ENCODE measurements around the gene CENPS. TPM values are rescaled to one million over a fixed set of nuclear protein-coding genes. Genes with fewer than 3 reads are reported as not detected.

CENPS gene
- total and polyA plus RNA-seq, 9 of the 15 experiments (the other 6 are each of a cell fraction or from before 2014, with no cell fraction given): 10.2 to 36.0 (median 26.0) TPM

DNA sequence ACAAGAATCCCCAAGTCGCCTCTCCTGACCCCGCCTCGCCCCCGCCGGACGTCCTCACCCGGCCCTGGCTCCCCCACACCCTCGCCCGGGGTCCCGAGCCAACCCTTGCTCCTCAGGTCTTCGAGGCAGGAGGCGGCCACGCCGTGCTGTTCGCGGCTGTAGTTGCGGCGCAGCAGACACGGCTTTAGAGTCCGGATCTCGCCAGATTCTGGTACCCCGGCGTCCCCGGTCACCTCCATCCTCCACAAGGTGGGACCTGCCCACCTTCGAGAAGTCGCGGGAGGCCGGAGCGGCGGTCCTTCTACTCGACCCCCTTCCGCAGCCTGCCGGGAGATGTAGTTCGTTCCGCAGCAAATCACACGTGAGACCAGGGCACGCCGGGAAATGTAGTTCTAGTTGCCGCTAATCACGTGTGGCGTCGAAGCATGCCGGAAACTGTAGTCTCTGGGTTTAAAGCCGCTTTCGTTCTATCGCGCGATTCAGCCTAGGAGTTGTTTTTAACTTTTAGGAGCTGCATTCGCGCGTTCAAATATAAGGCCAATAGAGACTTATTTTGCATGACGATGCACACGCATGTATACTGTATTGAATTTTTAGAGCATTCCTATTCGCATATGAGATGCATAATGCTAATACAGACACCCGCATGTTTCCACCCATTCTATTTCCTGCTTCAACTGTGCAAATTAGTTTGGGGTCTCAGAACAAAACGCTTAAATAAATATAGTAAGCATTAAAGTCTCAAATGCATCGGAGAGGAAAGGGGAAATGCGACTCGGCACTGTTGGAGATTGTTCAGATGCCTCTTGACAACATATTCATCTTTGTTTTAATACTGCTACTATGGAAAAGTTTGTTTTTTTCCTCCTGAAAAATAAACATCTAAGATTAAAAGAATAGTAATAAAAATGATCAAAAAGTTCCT is 42.2 kb downstream of the CENPS start, which contains the start of gene DFFA (continued):
- TF ChIP-seq, protein P1, sequence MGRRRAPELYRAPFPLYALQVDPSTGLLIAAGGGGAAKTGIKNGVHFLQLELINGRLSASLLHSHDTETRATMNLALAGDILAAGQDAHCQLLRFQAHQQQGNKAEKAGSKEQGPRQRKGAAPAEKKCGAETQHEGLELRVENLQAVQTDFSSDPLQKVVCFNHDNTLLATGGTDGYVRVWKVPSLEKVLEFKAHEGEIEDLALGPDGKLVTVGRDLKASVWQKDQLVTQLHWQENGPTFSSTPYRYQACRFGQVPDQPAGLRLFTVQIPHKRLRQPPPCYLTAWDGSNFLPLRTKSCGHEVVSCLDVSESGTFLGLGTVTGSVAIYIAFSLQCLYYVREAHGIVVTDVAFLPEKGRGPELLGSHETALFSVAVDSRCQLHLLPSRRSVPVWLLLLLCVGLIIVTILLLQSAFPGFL (CRISPR knock-in tag; IDR thresholded peaks at IDR 0.05): peak; percentile 99; the same call in 1 of the 2 replicates
- TF ChIP-seq LCOR (CRISPR knock-in tag; IDR thresholded peaks at IDR 0.05): peak; percentile 97
- no peak for TF ChIP-seq MED1 (CRISPR knock-in tag; IDR thresholded peaks at IDR 0.05; ENCODE audit: borderline replicate concordance)
- TF ChIP-seq POLR2H (tag; IDR thresholded peaks at IDR 0.05; ENCODE audit: low read depth): peak; percentile 84
- TF ChIP-seq ZFPM2 (CRISPR knock-in tag; IDR thresholded peaks at IDR 0.05): no peak
- peak; percentile 45; the same call in 1 of the 2 replicates for TF ChIP-seq SIN3B (IDR thresholded peaks at IDR 0.05; ENCODE audit: low read depth)
- TF ChIP-seq SRSF1 (IDR thresholded peaks at IDR 0.05; ENCODE audit: low read depth, low read length): no peak
- TF ChIP-seq SMARCC2 (IDR thresholded peaks at IDR 0.05; ENCODE audit: low read depth): no peak; the same call in 1 of the 2 replicates
- no peak for TF ChIP-seq ZNF75A (CRISPR knock-in tag; IDR thresholded peaks at IDR 0.05)
- no peak for TF ChIP-seq BRCA1 (IDR thresholded peaks at IDR 0.05)
- TF ChIP-seq BRCA1 (CRISPR knock-in tag; IDR thresholded peaks at IDR 0.05): no peak
- TF ChIP-seq, protein P2, sequence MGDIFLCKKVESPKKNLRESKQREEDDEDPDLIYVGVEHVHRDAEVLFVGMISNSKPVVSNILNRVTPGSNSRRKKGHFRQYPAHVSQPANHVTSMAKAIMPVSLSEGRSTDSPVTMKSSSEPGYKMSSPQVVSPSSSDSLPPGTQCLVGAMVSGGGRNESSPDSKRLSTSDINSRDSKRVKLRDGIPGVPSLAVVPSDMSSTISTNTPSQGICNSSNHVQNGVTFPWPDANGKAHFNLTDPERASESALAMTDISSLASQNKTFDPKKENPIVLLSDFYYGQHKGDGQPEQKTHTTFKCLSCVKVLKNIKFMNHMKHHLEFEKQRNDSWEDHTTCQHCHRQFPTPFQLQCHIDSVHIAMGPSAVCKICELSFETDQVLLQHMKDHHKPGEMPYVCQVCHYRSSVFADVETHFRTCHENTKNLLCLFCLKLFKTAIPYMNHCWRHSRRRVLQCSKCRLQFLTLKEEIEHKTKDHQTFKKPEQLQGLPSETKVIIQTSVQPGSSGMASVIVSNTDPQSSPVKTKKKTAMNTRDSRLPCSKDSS (IDR thresholded peaks at IDR 0.05; ENCODE audit: low read depth, partially characterized antibody): no peak
- TF ChIP-seq, protein P3, sequence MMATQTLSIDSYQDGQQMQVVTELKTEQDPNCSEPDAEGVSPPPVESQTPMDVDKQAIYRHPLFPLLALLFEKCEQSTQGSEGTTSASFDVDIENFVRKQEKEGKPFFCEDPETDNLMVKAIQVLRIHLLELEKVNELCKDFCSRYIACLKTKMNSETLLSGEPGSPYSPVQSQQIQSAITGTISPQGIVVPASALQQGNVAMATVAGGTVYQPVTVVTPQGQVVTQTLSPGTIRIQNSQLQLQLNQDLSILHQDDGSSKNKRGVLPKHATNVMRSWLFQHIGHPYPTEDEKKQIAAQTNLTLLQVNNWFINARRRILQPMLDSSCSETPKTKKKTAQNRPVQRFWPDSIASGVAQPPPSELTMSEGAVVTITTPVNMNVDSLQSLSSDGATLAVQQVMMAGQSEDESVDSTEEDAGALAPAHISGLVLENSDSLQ (IDR thresholded peaks at IDR 0.05): no peak
- no peak for TF ChIP-seq CBFB (CRISPR knock-in tag; IDR thresholded peaks at IDR 0.05)
- TF ChIP-seq ZNF785 (CRISPR knock-in tag; IDR thresholded peaks at IDR 0.05): no peak
- TF ChIP-seq HMG20A (CRISPR knock-in tag; conservative IDR thresholded peaks at IDR 0.05): no peak
- peak; percentile 92 for TF ChIP-seq RBFOX2 (IDR thresholded peaks at IDR 0.05; ENCODE audit: low read depth, low read length)
- TF ChIP-seq TAF1 (IDR thresholded peaks at IDR 0.05; ENCODE audit: control insufficient read depth, extremely low read depth, insufficient read depth, low read length, severe bottlenecking): peak; percentile 79
- TF ChIP-seq, protein P4, sequence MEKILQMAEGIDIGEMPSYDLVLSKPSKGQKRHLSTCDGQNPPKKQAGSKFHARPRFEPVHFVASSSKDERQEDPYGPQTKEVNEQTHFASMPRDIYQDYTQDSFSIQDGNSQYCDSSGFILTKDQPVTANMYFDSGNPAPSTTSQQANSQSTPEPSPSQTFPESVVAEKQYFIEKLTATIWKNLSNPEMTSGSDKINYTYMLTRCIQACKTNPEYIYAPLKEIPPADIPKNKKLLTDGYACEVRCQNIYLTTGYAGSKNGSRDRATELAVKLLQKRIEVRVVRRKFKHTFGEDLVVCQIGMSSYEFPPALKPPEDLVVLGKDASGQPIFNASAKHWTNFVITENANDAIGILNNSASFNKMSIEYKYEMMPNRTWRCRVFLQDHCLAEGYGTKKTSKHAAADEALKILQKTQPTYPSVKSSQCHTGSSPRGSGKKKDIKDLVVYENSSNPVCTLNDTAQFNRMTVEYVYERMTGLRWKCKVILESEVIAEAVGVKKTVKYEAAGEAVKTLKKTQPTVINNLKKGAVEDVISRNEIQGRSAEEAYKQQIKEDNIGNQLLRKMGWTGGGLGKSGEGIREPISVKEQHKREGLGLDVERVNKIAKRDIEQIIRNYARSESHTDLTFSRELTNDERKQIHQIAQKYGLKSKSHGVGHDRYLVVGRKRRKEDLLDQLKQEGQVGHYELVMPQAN (IDR thresholded peaks at IDR 0.05; ENCODE audit: borderline replicate concordance): peak; percentile 73; the same call in 1 of the 2 replicates
- no peak for TF ChIP-seq XRCC3 (IDR thresholded peaks at IDR 0.05)

Measured in K562 (cell line).